Testis (tissue), 2 donors: ENCODE measurements around the gene SAMD4B.

Experiments
- CTCF ChIP-seq, 3 experiments: fragments of 450-650 bp in 2 of 3; fragments of 200-600 bp in 1 of 3; sonication (generic) in 1 of 3; IDR thresholded peaks; one replicate each; pipeline ENCODE4 v1.5.1; 2016 to 2019; ENCODE audit warnings: antibody characterized with exemption in 3 of 3, mild to moderate bottlenecking in 2 of 3, moderate library complexity in 1 of 3
- POLR2A ChIP-seq: fragments of 450-650 bp; IDR thresholded peaks from one replicate; pipeline ENCODE4 v1.6.1; 2017; ENCODE audit warnings: antibody characterized with exemption, mild to moderate bottlenecking, moderate library complexity

GRCh38 chr19:39389631-39390414 lies 47.6 kb downstream of the SAMD4B start:
- no peak for TF ChIP-seq CTCF (IDR thresholded peaks at IDR 0.05)
- TF ChIP-seq POLR2A = no peak
